MM.1S (cell line): ENCODE results near the gene GRAMD2A.

Source experiments
- DNase-seq: peaks from one replicate; pipeline ENCODE4 v3.0.0-alpha.2; 2015
- H2AFZ ChIP-seq: fragments of 300-600 bp; sonication (generic); 2 replicates; pipeline ENCODE4 v1.6.0; 2016; ENCODE audit warnings: antibody characterized with exemption, low read length
- H3F3A ChIP-seq: fragments of 300-600 bp; sonication (generic); 2 replicates; pipeline ENCODE4 v1.6.1; 2016; ENCODE audit warnings: mild to moderate bottlenecking, antibody characterized with exemption, low read length, moderate library complexity, mixed read lengths; ENCODE audit not compliant: insufficient read depth
- H3K27ac ChIP-seq: fragments of 300-600 bp; sonication (generic); 2 replicates; pipeline ENCODE4 v1.5.1; 2016; ENCODE audit warnings: mild to moderate bottlenecking, low read length
- H3K27me3 ChIP-seq: fragments of 300-600 bp; sonication (generic); replicated peaks from 2 replicates; pipeline ENCODE4 v1.6.0; 2016; ENCODE audit warnings: low read length; ENCODE audit not compliant: insufficient read depth
- H3K36me3 ChIP-seq: fragments of 300-600 bp; sonication (generic); replicated peaks from 2 replicates; pipeline ENCODE4 v1.6.1; 2016; ENCODE audit warnings: mild to moderate bottlenecking, low read length, mixed read lengths; ENCODE audit not compliant: insufficient read depth
- H3K4me1 ChIP-seq: fragments of 300-600 bp; sonication (generic); 2 replicates; pipeline ENCODE4 v1.6.1; 2016; ENCODE audit warnings: low read length, mixed read lengths
- H3K4me2 ChIP-seq: fragments of 300-600 bp; sonication (generic); 2 replicates; pipeline ENCODE4 v1.6.0; 2016; ENCODE audit warnings: low read depth, low read length
- H3K4me3 ChIP-seq: fragments of 300-600 bp; sonication (generic); 2 replicates; pipeline ENCODE4 v1.5.1; 2016; ENCODE audit warnings: low read length, mixed read lengths
- H3K79me2 ChIP-seq: fragments of 300-600 bp; sonication (generic); 2 replicates; pipeline ENCODE4 v1.6.1; 2016; ENCODE audit warnings: mixed run types, low read length, mixed read lengths
- H3K9ac ChIP-seq: fragments of 300-600 bp; sonication (generic); 2 replicates; pipeline ENCODE4 v1.6.1; 2016; ENCODE audit warnings: low read length, mixed read lengths
- H3K9me2 ChIP-seq: fragments of 300-600 bp; sonication (generic); replicated peaks from 2 replicates; pipeline ENCODE4 v1.6.1; 2016; ENCODE audit warnings: mild to moderate bottlenecking, low read length, mixed read lengths; ENCODE audit not compliant: insufficient read depth
- H3K9me3 ChIP-seq: fragments of 300-600 bp; sonication (generic); replicated peaks from 2 replicates; pipeline ENCODE4 v1.6.1; 2016; ENCODE audit warnings: mild to moderate bottlenecking, low read length, mixed read lengths; ENCODE audit not compliant: insufficient read depth
- H4K20me1 ChIP-seq: fragments of 300-600 bp; sonication (generic); 2 replicates; pipeline ENCODE4 v1.6.1; 2016; ENCODE audit warnings: mild to moderate bottlenecking, low read length, moderate library complexity, mixed read lengths; ENCODE audit not compliant: insufficient read depth
- EZH2 ChIP-seq: fragments of 300-600 bp; sonication (generic); optimal IDR thresholded peaks from 2 replicates; pipeline ENCODE3; 2017; ENCODE audit warnings: low read depth, mild to moderate bottlenecking, antibody characterized with exemption, low read length, mixed read lengths
- EZH2phosphoT487 ChIP-seq: fragments of 300-600 bp; sonication (generic); IDR thresholded peaks from 2 replicates; pipeline ENCODE4 v1.6.1; 2018; ENCODE audit warnings: antibody characterized with exemption, low read length
- TF ChIP-seq, protein P1 (sequence below): fragments of 300-600 bp; sonication (generic); IDR thresholded peaks from 2 replicates; pipeline ENCODE4 v1.5.1; 2016; ENCODE audit warnings: antibody characterized with exemption, low read length, mixed read lengths

GRAMD2A gene

DNA sequence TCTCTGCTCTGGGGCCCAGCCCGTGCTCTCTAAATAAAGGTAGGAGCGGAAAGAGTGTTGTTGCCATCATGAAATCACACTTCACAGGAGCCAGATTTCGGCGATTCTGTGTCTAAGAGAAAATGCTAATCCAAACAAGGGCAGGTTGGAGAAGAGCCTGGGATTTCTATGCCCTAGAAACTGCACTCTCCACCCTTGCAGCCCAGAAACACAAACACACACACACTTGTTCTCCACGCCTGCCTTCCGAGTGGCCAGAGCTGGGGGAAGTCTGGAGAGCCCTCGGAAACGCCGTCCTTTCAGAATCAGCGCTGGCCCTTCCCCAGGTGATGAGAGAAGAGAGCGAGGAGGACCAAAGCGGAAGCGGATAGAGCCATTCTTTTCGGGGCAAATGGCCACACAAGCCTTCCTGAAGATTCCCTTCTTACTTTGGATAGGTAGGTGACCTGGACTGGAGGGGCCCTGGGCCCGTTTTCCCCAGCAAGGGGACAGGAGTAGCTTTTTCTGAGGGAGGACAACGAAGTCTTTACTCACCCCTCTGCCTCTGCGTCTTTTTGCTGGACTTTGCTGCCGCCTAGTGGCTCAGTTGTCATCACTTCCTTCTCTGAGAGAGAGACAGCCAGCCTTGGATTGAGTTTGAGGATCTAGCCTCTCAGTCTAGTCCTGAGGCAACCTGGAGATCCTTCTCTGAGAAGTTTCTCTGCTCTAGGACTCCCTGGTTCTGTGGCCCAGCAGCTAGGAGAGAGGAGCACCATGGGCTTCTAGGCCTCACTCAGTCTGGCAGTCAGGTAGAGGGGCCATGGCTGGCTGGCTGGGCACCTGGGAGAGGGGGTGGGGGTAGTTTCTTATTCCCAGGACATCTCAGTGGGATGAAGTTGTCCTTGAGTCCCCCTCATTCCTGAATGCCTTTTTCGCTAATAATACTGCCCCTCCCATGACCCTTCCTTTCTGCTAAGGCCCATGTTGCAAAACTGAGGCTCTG is 41.7 kb downstream of the GRAMD2A start:
- Histone ChIP-seq H3K9ac (no peak overlapping the region), H3K4me3 (no peak overlapping the region)
- DNase-seq, result peak; percentile 65

DNA sequence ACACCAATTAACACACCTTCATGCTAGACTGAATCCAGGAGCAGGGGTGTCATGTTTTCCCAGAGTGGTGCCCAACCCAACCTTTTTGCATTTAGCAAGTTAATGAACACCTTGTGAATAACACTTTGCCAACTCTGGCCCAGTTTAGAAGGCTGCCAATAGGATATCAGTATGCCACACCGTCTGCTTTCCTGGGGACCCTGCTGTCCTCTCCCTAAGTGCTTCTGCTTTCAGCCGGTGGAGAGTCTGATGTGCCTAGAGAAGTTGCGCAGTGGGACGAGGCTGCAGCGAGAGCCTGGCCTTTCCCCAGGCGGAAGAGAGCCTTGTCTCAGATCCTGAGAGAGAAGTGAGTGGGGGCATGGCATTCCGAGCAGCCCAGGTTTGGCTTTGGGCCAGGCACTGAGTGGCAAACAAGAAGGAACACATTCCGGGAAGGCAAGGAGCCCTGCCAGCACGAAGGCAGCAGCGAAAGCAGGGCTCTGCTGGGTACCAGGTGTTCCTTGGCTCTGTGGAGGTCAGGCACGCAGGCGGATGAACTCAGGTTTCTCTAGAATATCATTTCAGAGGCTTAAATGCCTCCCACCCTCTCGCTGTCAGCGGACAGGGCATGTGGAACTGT is 42.5 kb downstream of the GRAMD2A start:
- DNase-seq, result no peak
- Histone ChIP-seq H3K27ac (no peak overlapping the region), H3K9me3 (no peaks in the 10 kb centered on the region), H3K27me3 (no peaks in the 10 kb centered on the region), H4K20me1 (no peaks in the 10 kb centered on the region), H3K79me2 (no peaks in the 10 kb centered on the region), H3K9ac (no peak overlapping the region), H3K4me1 (no peaks in the 10 kb centered on the region), H3K4me3 (no peak overlapping the region), H3F3A (no peaks in the 10 kb centered on the region), H3K9me2 (no peaks in the 10 kb centered on the region), H2AFZ (no peak overlapping the region), H3K36me3 (no peaks in the 10 kb centered on the region), H3K4me2 (no peak overlapping the region)
- no peak for TF ChIP-seq EZH2
- no peak for TF ChIP-seq EZH2phosphoT487

More for the DNA sequence above, 41.7 kb downstream of the GRAMD2A start:
- Histone ChIP-seq H3F3A (no peaks in the 10 kb centered on the region), H3K36me3 (no peaks in the 10 kb centered on the region), H3K4me2 (no peak overlapping the region), H3K4me1 (no peaks in the 10 kb centered on the region), H4K20me1 (no peaks in the 10 kb centered on the region), H3K9me2 (no peaks in the 10 kb centered on the region), H3K27ac (no peak overlapping the region), H3K9me3 (no peaks in the 10 kb centered on the region), H3K27me3 (no peaks in the 10 kb centered on the region), H2AFZ (no peak overlapping the region), H3K79me2 (no peaks in the 10 kb centered on the region)
- TF ChIP-seq EZH2phosphoT487 (no peak), EZH2 (no peak)
- TF ChIP-seq, protein P1, sequence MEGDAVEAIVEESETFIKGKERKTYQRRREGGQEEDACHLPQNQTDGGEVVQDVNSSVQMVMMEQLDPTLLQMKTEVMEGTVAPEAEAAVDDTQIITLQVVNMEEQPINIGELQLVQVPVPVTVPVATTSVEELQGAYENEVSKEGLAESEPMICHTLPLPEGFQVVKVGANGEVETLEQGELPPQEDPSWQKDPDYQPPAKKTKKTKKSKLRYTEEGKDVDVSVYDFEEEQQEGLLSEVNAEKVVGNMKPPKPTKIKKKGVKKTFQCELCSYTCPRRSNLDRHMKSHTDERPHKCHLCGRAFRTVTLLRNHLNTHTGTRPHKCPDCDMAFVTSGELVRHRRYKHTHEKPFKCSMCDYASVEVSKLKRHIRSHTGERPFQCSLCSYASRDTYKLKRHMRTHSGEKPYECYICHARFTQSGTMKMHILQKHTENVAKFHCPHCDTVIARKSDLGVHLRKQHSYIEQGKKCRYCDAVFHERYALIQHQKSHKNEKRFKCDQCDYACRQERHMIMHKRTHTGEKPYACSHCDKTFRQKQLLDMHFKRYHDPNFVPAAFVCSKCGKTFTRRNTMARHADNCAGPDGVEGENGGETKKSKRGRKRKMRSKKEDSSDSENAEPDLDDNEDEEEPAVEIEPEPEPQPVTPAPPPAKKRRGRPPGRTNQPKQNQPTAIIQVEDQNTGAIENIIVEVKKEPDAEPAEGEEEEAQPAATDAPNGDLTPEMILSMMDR, result peak; percentile 85

- Histone ChIP-seq H3K27ac (no peak overlapping the region), H3K9ac (no peak overlapping the region), H4K20me1 (no peaks in the 10 kb centered on the region), H3F3A (no peaks in the 10 kb centered on the region), H3K9me3 (no peaks in the 10 kb centered on the region), H3K79me2 (no peaks in the 10 kb centered on the region), H3K36me3 (no peaks in the 10 kb centered on the region), H3K27me3 (no peaks in the 10 kb centered on the region), H3K9me2 (no peaks in the 10 kb centered on the region), H2AFZ (no peak overlapping the region), H3K4me1 (no peaks in the 10 kb centered on the region), H3K4me3 (no peak overlapping the region), H3K4me2 (no peak overlapping the region)
- TF ChIP-seq EZH2 (no peak), EZH2phosphoT487 (no peak)
- TF ChIP-seq, protein P1, result no peak
- no peak for DNase-seq
Measured at GRCh38 chr15:72154316-72154715, 43.3 kb downstream of the GRAMD2A start.
